HK-2 (cell line): ENCODE measurements around the gene BTNL9.
"Not testable (repeated sequence)": the region's sequence is repeated elsewhere in the genome, so short reads cannot be mapped to it uniquely, and the experiment has no call there.

ENCODE experiments used
- DNase-seq: peaks from one replicate; pipeline ENCODE4 v3.0.0-alpha.2; 2018; ENCODE audit not compliant: unreplicated experiment

BTNL9 gene

DNA sequence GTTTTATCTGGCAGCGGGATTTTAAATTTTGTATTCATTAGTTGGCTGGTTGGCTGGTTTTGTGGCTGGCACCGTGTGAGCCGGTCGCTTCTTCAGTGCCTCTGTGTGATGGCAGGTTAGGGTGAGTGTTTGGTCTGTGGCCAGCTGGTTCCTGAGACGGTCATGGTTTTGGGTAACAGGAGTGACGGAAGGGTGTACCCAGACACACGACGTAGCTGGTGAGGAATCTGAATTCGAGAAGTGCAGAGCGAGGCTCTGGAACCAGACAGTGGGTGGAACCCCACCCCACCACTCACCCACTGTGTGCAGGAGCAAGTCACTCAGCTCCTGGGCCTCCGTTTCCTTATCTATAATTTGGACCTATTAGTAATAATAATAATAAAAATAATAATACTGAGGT is 2.7 kb downstream of the BTNL9 start:
- DNase-seq: no peak

DNA sequence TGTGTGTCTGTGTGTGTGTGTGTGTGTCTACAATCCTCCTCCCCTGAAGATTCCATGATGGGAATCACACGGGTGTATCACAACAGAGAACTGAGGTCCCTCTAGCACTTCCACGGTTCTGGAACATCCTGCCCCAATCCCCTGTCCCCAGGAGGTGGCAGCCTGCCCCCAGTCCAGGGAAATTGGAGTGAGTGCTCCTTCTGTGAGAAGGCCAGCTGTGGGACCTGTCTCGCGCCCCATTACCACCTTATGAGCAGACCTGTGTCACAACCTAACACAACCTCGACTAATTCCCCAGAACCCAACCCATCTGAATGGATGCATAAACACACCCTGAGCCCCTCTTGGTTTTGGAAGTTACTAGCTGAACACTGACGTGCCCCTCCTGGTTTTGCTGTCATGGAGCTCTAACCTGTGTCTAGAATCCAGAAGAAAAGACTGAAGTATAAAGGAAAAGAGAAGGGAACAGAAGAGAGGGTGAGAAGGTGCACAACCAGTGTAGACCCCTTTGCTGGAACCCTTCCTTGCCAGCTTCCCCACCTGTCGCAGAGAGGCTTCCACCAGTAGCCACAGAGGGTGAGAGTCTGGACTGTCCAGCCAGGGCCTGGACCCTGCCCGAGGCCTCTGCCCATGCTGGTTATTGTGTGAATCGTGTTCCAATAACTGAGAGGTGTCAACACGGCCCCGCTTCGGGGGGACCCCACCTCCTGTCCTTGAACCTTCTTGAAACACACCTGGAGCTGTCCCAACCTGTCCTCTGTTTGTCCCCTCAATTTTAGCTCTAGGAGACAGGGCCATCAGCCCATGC is 3.4 kb downstream of the BTNL9 start:
- DNase-seq: no peak

DNA sequence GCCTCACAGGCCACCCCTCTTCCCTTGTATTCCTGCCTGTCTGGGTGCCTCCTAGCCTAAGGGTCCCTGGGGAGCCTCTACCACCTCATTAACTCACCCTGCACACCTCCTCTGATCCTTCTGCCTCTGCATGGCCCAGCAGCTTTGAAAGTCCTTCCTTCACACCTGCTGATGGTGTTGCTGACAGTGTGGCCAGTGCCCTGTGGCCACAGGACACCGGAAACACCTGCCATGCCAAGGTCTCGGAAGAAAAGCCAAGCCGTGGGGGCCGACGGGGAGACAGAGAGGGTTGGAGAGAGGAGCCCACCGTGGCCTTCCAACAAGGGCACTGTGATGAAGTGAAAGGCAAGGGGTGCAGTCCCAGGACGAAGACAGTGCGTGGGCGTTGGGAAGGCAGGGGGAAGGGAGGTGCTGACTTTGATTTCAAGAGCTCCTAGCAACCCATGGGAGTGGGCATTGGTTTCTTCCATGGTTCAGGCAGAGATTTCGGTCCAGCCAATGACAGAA is 4.1 kb downstream of the BTNL9 start:
- DNase-seq: no peak

DNA sequence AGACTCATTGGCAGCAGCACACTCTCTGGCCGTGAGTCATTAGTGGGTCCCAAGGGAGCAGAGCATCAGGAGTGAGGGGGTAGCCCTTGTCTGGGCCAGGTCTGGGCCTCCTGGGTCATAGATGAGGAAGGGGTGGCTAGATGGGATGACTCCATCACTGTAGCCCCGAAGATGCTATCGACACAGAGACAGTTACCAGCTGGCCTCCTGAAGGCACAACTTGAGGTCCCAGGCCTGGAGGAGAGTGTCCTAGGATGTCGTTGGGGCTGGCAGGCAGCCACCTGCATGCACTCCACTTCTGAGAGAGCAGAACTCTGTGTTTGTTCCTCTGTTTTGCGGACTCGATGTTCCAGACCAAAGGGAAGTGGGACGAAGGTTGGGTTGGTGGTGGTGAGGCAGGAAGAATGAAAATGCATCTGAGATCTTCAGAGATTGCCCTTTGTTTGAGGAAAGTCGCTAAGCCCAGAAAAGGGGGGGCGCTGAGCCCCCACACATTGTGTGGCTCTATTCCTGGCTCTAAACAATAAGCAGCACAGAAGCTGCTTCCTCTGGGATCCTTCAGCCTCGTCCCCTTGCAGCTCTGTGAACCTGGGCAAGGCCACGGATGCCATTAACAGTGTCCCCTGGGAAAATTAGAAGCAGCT is 4.7 kb downstream of the BTNL9 start:
- no peak for DNase-seq

DNA sequence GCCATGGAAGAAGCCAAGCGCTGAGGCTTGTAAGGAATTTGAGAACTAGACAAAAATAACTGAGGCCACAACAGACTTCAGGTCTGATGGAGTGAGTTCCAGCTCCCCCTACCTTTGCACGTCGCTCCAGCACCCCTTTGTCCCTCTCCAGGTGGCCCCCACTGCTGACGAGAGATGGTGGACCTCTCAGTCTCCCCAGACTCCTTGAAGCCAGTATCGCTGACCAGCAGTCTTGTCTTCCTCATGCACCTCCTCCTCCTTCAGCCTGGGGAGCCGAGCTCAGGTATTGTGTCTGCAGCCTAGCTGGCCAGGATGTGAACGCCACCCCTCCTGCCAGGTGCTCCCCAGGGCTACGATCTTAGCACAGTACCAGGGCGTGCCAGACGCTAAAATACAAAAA is 5.2 kb downstream of the BTNL9 start:
- DNase-seq: no peak

DNA sequence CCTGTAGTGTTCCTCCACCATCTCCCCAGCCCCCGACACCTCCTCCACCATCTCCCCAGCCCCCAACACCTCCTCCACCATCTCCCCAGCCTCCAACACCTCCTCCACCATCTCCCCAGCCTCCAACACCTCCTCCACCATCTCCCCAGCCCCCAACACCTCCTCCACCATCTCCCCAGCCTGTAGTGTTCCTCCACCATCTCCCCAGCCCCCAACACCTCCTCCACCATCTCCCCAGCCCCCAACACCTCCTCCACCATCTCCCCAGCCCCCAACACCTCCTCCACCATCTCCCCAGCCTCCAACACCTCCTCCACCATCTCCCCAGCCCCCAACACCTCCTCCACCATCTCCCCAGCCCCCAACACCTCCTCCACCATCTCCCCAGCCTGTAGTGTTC is 5.8 kb downstream of the BTNL9 start:
- not testable (repeated sequence) for DNase-seq

DNA sequence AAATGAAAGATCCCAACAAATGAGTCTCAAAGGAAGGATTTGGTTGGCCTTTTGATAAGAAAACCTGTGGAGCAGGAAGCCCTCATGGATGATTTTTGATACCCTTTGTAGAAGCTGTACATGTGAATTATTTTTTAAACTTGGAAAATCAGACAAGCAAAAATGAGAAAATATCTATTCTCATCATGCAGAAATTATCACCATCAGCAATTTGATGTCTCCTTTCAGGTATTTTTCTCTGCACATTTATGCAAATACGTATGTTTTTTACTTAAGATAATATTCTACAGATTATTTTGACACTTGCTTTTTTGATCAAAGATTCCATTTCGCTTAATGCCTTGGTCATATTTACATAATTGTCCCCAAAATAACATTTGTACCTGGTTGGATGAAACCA is 7.2 kb downstream of the BTNL9 start:
- DNase-seq: no peak

DNA sequence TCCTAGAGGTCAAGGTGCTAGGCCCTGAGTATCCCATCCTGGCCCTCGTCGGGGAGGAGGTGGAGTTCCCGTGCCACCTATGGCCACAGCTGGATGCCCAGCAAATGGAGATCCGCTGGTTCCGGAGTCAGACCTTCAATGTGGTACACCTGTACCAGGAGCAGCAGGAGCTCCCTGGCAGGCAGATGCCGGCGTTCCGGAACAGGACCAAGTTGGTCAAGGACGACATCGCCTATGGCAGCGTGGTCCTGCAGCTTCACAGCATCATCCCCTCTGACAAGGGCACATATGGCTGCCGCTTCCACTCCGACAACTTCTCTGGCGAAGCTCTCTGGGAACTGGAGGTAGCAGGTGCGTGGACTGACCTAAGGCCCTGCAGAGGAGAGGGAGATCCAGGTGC is 7.9 kb downstream of the BTNL9 start:
- DNase-seq: no peak

DNA sequence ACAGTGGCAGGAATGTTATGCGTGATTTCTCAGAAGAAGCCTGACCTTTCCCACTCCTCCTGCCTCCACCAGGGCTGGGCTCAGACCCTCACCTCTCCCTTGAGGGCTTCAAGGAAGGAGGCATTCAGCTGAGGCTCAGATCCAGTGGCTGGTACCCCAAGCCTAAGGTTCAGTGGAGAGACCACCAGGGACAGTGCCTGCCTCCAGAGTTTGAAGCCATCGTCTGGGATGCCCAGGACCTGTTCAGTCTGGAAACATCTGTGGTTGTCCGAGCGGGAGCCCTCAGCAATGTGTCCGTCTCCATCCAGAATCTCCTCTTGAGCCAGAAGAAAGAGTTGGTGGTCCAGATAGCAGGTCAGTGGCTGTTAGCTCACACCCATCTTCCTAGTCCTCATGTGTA is 9.9 kb downstream of the BTNL9 start:
- no peak for DNase-seq

DNA sequence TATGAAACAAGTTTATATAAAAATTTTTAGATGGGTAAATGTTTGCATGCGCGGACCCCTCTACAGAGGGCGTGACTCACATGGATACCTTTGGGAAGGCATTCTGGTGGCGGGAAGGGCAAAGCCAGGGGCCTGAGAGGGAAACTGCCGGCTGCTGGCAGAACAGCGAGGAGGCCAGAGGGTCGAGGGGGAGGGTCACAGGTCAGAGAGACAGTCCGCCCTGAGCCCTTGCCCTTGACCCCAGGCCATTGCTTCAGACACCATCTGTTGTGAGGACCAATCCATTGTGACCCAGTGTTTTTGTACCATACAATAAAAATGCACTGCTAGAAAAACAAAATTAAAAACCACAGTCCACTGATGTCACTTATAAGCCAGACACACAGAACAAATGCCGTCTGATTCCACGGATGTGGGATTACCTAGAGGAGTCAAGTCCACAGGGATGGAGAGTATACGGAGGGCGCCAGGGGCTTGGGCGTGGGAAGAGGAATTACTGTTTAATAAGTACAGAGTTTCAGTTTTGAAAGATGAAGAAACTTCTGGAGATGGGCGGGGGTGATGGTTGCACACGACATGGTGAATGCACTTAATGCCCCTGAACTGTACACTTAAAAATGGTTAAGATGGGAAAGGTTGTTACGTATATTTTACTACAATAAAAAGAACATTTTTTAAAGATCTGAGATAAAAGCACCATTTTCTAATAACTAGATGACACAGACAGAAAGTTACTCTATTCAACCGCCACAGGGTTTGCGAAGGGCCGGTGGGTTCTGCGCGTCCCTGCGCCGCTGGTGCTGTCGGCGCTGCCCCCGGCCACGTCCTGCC is 12.0 kb downstream of the BTNL9 start:
- DNase-seq: no peak

DNA sequence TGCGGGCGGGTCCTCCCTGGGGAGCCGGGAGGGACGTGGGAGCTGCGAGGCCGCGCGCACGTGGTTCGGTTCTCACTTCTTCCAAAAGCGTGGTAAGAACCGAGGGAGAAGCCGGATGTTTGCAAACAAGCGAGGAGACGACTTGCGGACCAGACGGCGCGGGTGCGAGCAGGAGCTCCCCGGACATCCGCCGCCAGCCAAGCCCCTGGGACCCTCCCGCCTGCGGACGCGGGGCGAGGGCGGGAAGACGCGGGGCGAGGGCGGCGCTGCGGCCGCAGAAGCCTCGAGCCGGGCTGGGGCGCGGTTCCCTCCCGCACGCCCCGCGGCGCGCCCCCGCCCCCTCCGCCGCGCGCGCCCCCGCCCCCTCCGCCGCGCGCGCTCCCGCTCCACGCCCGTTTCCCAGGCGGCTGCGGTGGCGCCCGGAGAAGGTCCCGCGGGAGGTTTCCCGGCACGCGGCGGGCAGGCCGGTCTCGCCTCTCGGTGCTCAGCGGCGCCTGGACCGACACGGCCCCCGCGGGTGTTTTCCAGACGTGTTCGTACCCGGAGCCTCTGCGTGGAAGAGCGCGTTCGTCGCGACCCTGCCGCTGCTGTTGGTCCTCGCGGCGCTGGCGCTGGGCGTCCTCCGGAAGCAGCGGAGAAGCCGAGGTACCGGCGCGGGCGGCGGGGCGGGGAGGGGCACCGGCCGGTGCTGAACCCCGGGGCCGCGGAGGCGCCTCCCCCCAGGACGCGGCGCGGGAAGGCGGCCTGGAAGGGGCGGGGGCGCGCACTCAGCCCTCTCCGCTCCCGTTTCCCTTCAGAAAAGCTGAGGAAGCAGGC is 12.8 kb downstream of the BTNL9 start:
- DNase-seq: peak; percentile 5

DNA sequence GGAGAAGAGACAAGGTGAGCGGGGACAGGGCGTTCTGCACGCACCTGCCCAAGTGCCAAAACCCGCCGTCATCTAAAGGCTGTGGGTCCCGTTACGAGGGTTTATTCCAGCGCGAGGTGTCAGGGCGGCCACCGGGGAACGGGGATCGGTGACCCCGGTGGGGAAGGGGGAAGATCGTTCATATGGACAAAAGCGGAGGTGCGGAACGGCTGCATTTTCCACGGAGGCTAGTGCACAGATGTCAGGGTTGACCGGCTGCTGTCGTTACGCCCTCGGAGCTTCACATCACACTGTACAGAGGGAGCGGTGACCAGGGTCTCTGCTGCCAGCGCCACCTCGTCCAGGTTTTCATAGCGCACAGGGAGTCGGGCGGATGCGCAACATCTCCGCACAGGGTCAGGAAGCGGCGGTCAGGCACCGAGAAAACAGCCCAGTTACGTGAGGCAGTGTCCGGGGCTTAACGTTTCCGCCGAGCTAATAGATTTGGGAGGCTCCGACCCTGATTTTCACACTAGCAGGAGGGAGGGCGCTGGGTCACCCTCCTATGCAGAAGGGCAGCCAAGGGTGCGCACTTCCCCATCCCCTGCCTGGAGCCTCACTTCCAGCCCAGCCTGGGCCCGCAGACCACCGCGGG is 13.5 kb downstream of the BTNL9 start:
- DNase-seq: no peak

DNA sequence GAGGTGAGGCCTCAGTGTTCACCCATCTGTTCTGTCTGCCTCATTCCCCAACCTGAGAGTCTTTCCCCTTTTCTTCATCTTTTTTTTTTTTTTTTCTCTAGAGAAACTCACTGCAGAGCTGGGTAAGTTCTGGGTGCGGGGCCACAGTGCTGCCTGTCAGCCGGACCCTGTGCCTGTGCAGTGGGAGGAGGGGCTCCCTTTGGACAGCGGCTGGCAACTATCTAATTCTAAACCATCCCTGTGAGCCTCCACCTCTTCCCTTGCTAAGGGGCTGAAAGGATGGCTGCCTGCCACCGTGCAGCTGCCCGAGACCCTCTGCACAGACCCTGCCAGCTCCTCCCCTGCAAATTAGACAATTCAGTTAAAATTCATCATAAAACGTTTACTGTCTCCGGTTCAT is 14.1 kb downstream of the BTNL9 start:
- no peak for DNase-seq

DNA sequence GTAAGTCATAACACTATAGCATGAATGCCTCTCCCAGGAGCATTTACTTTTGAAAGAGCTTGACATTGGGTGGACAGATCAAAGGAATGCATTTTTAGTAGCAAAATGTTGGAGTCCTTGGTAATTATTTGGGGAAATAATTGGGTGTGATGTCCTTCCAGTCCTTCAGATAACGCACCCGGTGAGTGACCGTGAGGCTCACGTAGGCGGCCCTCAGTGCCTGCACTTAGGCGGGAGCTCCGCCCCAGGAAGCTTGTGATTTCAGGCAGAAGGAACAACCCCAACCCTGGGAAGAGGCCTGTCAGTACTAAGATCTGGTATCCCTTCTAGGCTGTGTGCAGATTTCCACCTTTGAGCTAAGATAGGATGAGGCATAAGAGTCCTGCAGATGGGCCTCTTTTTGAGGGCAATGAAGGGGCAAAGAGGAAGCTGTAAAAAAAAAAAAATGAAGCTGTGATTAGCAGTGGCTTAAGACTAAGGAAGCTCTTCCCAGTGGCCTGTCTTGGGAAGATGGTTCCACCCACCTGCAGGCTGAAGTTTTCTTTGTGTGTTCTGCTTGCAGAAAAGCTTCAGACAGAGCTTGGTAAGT is 14.9 kb downstream of the BTNL9 start:
- DNase-seq: no peak

DNA sequence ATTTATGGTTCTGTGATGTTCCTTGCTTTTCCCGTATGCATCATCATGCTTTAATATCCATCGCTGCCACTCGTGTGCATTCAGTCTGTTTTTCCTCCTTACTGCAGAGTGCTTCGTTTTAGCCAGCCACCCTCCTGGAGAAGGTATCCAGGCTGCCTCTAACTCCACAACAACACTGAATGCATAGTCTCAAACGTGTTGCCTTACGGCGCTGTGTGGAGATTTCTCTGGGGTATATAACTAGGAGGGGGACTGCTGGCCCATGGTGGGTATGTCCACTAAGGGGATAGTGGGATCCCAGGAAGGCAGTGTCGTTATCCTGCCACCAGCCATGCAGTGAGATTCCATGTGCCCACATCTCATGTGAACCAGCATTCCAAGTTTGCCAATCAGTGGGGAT is 16.4 kb downstream of the BTNL9 start:
- no peak for DNase-seq

DNA sequence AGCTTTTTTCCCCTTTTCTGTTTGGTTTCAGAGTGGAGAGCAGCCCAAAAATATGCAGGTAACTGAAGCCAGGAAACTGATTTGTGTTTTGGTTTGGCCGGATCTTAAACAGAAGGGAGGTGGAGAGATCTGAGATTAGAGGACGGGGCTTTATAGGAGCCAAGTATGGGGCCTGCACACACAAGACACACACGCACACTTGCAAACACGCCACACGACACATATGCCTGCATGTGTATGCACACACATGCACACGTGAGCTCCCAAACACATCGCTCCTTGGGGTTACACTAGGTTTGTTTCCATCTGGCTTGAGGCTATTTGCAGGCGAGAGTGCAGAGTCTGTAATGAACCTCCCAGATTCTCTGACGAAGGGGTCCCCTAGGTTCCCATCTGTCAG is 18.3 kb downstream of the BTNL9 start:
- DNase-seq: no peak

DNA sequence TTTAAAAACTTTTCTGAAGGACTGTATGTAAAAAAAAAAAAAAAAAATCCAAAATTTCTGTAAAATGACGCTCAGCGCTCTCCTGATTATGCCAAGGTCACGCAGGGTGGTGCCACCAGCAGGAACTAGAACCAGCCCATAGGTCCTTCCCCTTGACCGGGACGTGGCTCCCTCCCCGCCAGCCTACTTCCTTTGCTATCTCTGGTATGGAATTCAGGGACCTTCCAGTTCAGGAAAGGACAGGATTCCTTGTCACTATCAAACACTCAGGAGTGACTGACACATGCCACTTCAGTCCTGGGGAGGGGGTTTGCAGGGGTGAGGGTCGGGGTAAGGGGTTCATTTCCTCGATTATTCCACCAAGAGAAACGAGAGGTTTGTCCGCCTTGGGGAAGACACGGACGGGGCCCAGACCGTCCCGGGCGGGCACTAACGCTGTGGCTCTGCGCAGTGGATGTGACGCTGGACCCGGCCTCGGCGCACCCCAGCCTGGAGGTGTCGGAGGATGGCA is 18.8 kb downstream of the BTNL9 start:
- DNase-seq: no peak

DNA sequence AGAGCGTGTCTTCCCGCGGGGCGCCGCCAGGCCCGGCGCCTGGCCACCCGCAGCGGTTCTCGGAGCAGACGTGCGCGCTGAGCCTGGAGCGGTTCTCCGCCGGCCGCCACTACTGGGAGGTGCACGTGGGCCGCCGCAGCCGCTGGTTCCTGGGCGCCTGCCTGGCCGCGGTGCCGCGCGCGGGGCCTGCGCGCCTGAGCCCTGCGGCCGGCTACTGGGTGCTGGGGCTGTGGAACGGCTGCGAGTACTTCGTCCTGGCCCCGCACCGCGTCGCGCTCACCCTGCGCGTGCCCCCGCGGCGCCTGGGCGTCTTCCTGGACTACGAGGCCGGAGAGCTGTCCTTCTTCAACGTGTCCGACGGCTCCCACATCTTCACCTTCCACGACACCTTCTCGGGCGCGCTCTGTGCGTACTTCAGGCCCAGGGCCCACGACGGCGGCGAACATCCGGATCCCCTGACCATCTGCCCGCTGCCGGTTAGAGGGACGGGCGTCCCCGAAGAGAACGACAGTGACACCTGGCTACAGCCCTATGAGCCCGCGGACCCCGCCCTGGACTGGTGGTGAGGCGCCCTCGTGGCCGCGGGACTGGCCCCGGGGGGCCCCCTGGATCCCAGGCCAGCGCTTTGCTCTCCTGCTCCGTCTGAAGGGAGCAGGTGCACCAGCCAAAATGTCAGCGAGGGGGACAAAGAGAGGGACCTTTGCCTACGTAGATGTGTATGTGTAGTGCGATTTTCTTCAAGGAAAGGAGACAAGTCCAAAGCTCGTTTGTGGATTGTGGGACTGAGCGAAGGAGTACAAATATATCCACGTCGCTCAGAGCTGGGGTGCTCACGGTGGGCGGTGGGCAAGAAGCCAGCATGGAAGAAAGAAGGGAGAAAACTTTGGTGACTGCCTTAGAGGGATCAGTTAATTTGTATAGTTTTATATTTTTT is 19.5 kb downstream of the BTNL9 start:
- no peak for DNase-seq

DNA sequence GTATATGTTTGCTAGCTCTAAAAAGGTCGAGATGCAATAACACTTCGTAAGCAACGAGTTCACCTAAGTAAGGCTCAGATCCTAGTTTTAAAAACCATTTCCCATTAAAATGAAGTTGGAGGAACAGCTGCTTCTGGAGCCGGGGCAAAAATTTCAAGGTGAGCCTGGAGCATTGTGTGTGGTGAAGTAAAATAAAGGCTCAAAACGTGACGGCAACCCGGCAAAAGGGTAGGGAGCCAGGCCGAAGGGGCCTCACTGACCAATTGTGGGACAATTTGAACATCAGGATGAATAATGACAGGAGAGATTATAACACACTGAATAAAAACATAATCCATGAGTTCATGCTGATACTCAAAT is 20.1 kb downstream of the BTNL9 start:
- no peak for DNase-seq

DNA sequence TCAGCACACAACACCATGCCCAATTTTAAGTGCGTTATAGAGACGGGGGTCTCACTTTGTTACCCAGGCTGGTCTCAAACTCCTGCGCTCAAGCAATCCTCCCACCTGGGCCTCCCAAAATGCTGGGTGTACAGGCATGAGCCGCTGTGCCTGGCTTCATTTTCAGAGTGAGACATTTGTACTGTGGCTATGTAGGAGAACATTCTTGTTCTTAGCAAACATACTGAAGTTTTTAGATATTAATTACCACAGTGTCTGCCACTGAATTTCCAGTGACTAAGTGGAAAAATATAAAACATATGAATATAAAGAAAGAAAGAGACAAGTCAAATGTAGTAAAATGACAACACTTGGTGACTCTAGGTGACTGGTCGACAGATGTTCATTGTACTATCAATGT is 20.9 kb downstream of the BTNL9 start:
- no peak for DNase-seq
